KMS-11 (cell line): Measurements from ENCODE around the gene PRSS8.

ENCODE experiments used
- H2AFZ ChIP-seq: fragments of 200-600 bp; sonication (generic); 2 replicates; pipeline ENCODE4 v1.6.1; 2016; ENCODE audit warnings: antibody characterized with exemption, mixed run types, low read depth
- H3K27ac ChIP-seq: fragments of 200-600 bp; sonication (generic); 2 replicates; pipeline ENCODE4 v1.6.1; 2016; ENCODE audit warnings: mild to moderate bottlenecking, mixed run types
- H3K27me3 ChIP-seq: fragments of 200-600 bp; sonication (generic); 2 replicates; pipeline ENCODE4 v1.6.1; 2017; ENCODE audit warnings: mild to moderate bottlenecking, low read depth, mixed run types, moderate library complexity; ENCODE audit not compliant: insufficient read depth
- H3K36me3 ChIP-seq: fragments of 200-600 bp; sonication (generic); 2 replicates; pipeline ENCODE4 v1.6.1; 2017; ENCODE audit warnings: mild to moderate bottlenecking, mixed run types; ENCODE audit not compliant: insufficient read depth
- H3K4me1 ChIP-seq: fragments of 200-600 bp; sonication (generic); 2 replicates; pipeline ENCODE4 v1.6.1; 2016; ENCODE audit warnings: mild to moderate bottlenecking, low read depth, mixed run types; ENCODE audit not compliant: poor library complexity, severe bottlenecking
- H3K4me2 ChIP-seq: fragments of 200-600 bp; sonication (generic); 2 replicates; pipeline ENCODE4 v1.7.0; 2016; ENCODE audit warnings: mild to moderate bottlenecking, mixed run types
- H3K4me3 ChIP-seq: fragments of 200-600 bp; sonication (generic); IDR thresholded peaks from 2 replicates; pipeline ENCODE4 v1.6.1; 2017; ENCODE audit warnings: low read depth, low read length, mixed read lengths; ENCODE audit not compliant: insufficient read depth
- H3K79me2 ChIP-seq: fragments of 200-600 bp; sonication (generic); 2 replicates; pipeline ENCODE4 v1.6.1; 2016; ENCODE audit warnings: low read depth, mixed run types; ENCODE audit not compliant: insufficient read depth
- H3K9ac ChIP-seq: fragments of 200-600 bp; sonication (generic); 2 replicates; pipeline ENCODE4 v1.6.1; 2016; ENCODE audit warnings: mild to moderate bottlenecking, mixed run types
- H4K20me1 ChIP-seq: fragments of 200-600 bp; sonication (generic); 2 replicates; pipeline ENCODE4 v1.6.1; 2016; ENCODE audit warnings: mild to moderate bottlenecking, mixed run types; ENCODE audit not compliant: insufficient read depth
- CTCF ChIP-seq: fragments of 200-600 bp; sonication (generic); conservative IDR thresholded peaks from 2 replicates; pipeline ENCODE4 v1.6.1; 2017; ENCODE audit warnings: low read depth, mild to moderate bottlenecking, antibody characterized with exemption, low read length, moderate library complexity, mixed read lengths

The PRSS8 gene

DNA sequence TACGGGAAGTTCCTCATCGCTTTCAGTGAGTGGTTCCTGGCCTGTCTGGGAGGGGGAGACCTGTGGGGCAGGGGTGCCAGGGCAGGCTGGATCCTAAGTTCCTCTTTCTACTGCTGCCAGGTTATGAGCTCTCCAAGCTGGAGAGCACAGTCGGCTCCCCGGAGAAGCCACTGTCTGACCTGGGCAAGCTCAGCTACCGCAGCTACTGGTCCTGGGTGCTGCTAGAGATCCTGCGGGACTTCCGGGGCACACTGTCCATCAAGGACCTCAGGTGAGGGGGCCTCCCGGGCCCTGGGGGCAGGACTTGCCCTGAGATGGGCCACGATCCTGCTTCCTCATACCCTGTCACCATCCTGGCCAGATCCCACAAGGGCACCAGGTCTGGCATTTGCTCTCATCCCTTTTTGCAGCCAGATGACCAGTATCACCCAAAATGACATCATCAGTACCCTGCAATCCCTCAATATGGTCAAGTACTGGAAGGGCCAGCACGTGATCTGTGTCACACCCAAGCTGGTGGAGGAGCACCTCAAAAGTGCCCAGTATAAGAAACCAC lies 5.1 kb downstream of the PRSS8 start:
- H3K4me3 ChIP-seq, result no peak overlapping the region
- H3K9ac ChIP-seq, result no peak overlapping the region
- TF ChIP-seq CTCF, result no peak
- no peaks in the 10 kb centered on the region for H3K79me2 ChIP-seq
- H3K4me1 ChIP-seq, result no peaks in the 10 kb centered on the region
- no peak overlapping the region for H3K4me2 ChIP-seq
- H3K27me3 ChIP-seq, result no peaks in the 10 kb centered on the region
- H3K36me3 ChIP-seq, result no peaks in the 10 kb centered on the region
- no peak overlapping the region for H3K27ac ChIP-seq
- no peak overlapping the region for H2AFZ ChIP-seq
- no peaks in the 10 kb centered on the region for H4K20me1 ChIP-seq

- Histone ChIP-seq H3K27ac (no peak overlapping the region), H3K4me3 (no peak overlapping the region), H4K20me1 (no peaks in the 10 kb centered on the region), H3K27me3 (no peaks in the 10 kb centered on the region), H3K4me2 (no peak overlapping the region), H2AFZ (no peak overlapping the region), H3K36me3 (no peaks in the 10 kb centered on the region), H3K79me2 (no peaks in the 10 kb centered on the region), H3K4me1 (no peaks in the 10 kb centered on the region), H3K9ac (no peak overlapping the region)
- TF ChIP-seq CTCF, result no peak
These were observed 5.8 kb downstream of the PRSS8 start for GRCh38 chr16:31129568-31130335.

- Histone ChIP-seq H3K4me2 (no peak overlapping the region), H3K27me3 (no peaks in the 10 kb centered on the region), H3K36me3 (no peaks in the 10 kb centered on the region), H3K27ac (no peak overlapping the region), H3K4me3 (no peak overlapping the region), H3K4me1 (no peaks in the 10 kb centered on the region), H2AFZ (no peak overlapping the region), H4K20me1 (no peaks in the 10 kb centered on the region), H3K9ac (no peak overlapping the region), H3K79me2 (no peaks in the 10 kb centered on the region)
- no peak for TF ChIP-seq CTCF
These were observed 6.6 kb downstream of the PRSS8 start for GRCh38 chr16:31128711-31129567.

DNA sequence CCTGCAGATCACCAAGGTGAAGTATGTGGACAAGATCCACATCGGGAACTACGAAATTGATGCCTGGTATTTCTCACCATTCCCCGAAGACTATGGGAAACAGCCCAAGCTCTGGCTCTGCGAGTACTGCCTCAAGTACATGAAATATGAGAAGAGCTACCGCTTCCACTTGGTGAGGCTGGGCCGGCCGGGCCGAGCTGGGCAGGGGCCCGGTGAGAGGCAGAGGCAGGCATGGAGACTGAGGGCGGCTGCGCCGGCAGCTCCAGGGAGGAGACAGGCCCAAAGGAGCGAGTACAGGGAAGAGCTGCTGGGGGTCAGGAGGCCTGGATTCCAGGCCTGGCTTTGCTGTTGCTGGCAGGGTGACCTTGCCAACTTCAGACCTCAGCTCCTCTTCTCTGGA lies 8.3 kb downstream of the PRSS8 start:
- no peak overlapping the region for H2AFZ ChIP-seq
- TF ChIP-seq CTCF, result no peak
- H3K27me3 ChIP-seq, result no peaks in the 10 kb centered on the region
- H3K4me3 ChIP-seq, result no peak overlapping the region
- no peak overlapping the region for H3K4me2 ChIP-seq
- no peaks in the 10 kb centered on the region for H3K79me2 ChIP-seq
- H4K20me1 ChIP-seq, result no peaks in the 10 kb centered on the region
- H3K4me1 ChIP-seq, result no peaks in the 10 kb centered on the region
- H3K9ac ChIP-seq, result no peak overlapping the region
- no peaks in the 10 kb centered on the region for H3K36me3 ChIP-seq
- no peak overlapping the region for H3K27ac ChIP-seq
